NCI-H774 (cell line): ENCODE results near the gene GGT7.
"Not testable (repeated sequence)": the region's sequence is repeated elsewhere in the genome, so short reads cannot be mapped to it uniquely, and the experiment has no call there.

Source experiments
- DNase-seq: peaks from one replicate; lab custom pipeline; 2025; lab: John Stamatoyannopoulos, UW

GGT7 gene

GRCh38 chr20:34881689-34882088 lies 9.0 kb upstream of the GGT7 start:
- DNase-seq, result no peak

GRCh38 chr20:34880971-34881370 lies 8.3 kb upstream of the GGT7 start:
- DNase-seq, result not testable (repeated sequence)

- no peak for DNase-seq
These were observed 7.7 kb upstream of the GGT7 start for GRCh38 chr20:34880215-34880850.

GRCh38 chr20:34876406-34877282 lies 4.0 kb upstream of the GGT7 start, which contains the start of gene ACSS2:
Gene ACSS2, plus strand, starts transcription at chr20:34876612. Its CDS starts 34 bp downstream, at chr20:34876646.
- DNase-seq, result no peak

- DNase-seq, result peak; percentile 90
These were observed 3.2 kb upstream of the GGT7 start for GRCh38 chr20:34875642-34876405.

GRCh38 chr20:34874094-34874654 lies 1.5 kb upstream of the GGT7 start:
- peak; percentile 72 for DNase-seq

GRCh38 chr20:34873583-34874093 lies 982 bp upstream of the GGT7 start:
- DNase-seq, result no peak

GRCh38 chr20:34871966-34872621 lies 562 bp downstream of the GGT7 start:
- DNase-seq, result no peak

GRCh38 chr20:34871320-34871926 lies 1.2 kb downstream of the GGT7 start:
- no peak for DNase-seq

- no peak for DNase-seq
These were observed 8.4 kb downstream of the GGT7 start for GRCh38 chr20:34864216-34864615.

- no peak for DNase-seq
These were observed 9.2 kb downstream of the GGT7 start for GRCh38 chr20:34863421-34863965.

- no peak for DNase-seq
These were observed 9.9 kb downstream of the GGT7 start for GRCh38 chr20:34862724-34863123.

- DNase-seq, result no peak
These were observed 11.1 kb downstream of the GGT7 start for GRCh38 chr20:34861386-34862084.

- DNase-seq, result no peak
These were observed 12.7 kb downstream of the GGT7 start for GRCh38 chr20:34859826-34860545.

- DNase-seq, result no peak
These were observed 13.3 kb downstream of the GGT7 start for GRCh38 chr20:34859367-34859766.

GRCh38 chr20:34852298-34852697 lies 20.4 kb downstream of the GGT7 start:
- no peak for DNase-seq

GRCh38 chr20:34850969-34851368 lies 21.7 kb downstream of the GGT7 start:
- DNase-seq, result no peak

GRCh38 chr20:34849778-34850177 lies 22.9 kb downstream of the GGT7 start:
- no peak for DNase-seq

- DNase-seq, result no peak
These were observed 24.1 kb downstream of the GGT7 start for GRCh38 chr20:34848597-34848996.
